ENCODE measurements around the gene ALDH4A1. TPM values are rescaled to one million over a fixed set of nuclear protein-coding genes. Genes with fewer than 3 reads are reported as not detected.

The ALDH4A1 gene
- total and polyA plus RNA-seq, 4 donors = 162 to 424 (median 244) TPM

- Histone ChIP-seq H3K27ac (ENCODE audit: low read depth in 1 of 2, low read length in 2 of 2) (no peak overlapping the region), H3K36me3 (ENCODE audit: control insufficient read depth in 4 of 4, insufficient read depth in 3 of 4, low read depth in 1 of 4, low read length in 3 of 4) (peaks cover 0 to 41% (median 26%) of the 10 kb centered on the region in 4 donors), H3K9ac (ENCODE audit: low read depth in 1 of 2, low read length in 2 of 2) (no peak overlapping the region), H3K4me1 (ENCODE audit: control insufficient read depth in 4 of 4, insufficient read depth in 4 of 4, low read length in 3 of 4) (peaks cover 0 to 17% (median 2%) of the 10 kb centered on the region in 4 donors), H3K9me3 (ENCODE audit: control insufficient read depth in 4 of 4, low read length in 3 of 4) (no peaks in the 10 kb centered on the region), H3K4me3 (ENCODE audit: low read depth in 1 of 3, low read length in 3 of 3) (no peak overlapping the region), H3K27me3 (ENCODE audit: control insufficient read depth in 4 of 4, insufficient read depth in 4 of 4, low read length in 3 of 4) (no peaks in the 10 kb centered on the region)
- WGBS = 78% methylated on average over 7 of the region's 7 CpGs
- TF ChIP-seq FOXA2 (IDR thresholded peaks at IDR 0.05) = no peak
- no peak for TF ChIP-seq FOXA1 (IDR thresholded peaks at IDR 0.05)
- TF ChIP-seq RAD21 (IDR thresholded peaks at IDR 0.05) = no peak
- no peak for TF ChIP-seq YY1 (IDR thresholded peaks at IDR 0.05)
- TF ChIP-seq CTCF (IDR thresholded peaks at IDR 0.05; ENCODE audit: low read depth, low read length, missing input control) = no peak
- TF ChIP-seq HNF4G (IDR thresholded peaks at IDR 0.05) = no peak
- no peak for TF ChIP-seq TAF1 (conservative IDR thresholded peaks at IDR 0.05)
- TF ChIP-seq GABPA (IDR thresholded peaks at IDR 0.05 in 1 of 2, conservative IDR thresholded peaks at IDR 0.05 in 1 of 2) = no peak
- TF ChIP-seq JUND (IDR thresholded peaks at IDR 0.05) = no peak
- no peak for TF ChIP-seq MAX (IDR thresholded peaks at IDR 0.05)
- no peak for TF ChIP-seq REST (IDR thresholded peaks at IDR 0.05)
- TF ChIP-seq NR2F2 (IDR thresholded peaks at IDR 0.05) = no peak
- no peak for TF ChIP-seq HNF4A (conservative IDR thresholded peaks at IDR 0.05)
- no peak for TF ChIP-seq ZBTB33 (IDR thresholded peaks at IDR 0.05)
- TF ChIP-seq SP1 (IDR thresholded peaks at IDR 0.05) = no peak
- no peak for TF ChIP-seq ATF3 (IDR thresholded peaks at IDR 0.05)
- no peak for TF ChIP-seq RXRA (IDR thresholded peaks at IDR 0.05)
- TF ChIP-seq EGR1 (IDR thresholded peaks at IDR 0.05; ENCODE audit: low read depth in 2 of 2) = no peak
- no peak for DNase-seq (ENCODE audit: low spot score)
These were observed 30.8 kb downstream of the ALDH4A1 start for GRCh38 chr1:18871401-18872070.

All from liver (tissue), 9 donors.